Measurements from ENCODE around the gene S1PR5. TPM values are rescaled to one million over a fixed set of nuclear protein-coding genes. Genes with fewer than 3 reads are reported as not detected.

The S1PR5 gene
- total and polyA plus RNA-seq, 9 of the 15 experiments (the other 6 are each of a cell fraction or from before 2014, with no cell fraction given), result 0.03 to 0.54 (median 0.35) TPM; not detected in 4

DNA sequence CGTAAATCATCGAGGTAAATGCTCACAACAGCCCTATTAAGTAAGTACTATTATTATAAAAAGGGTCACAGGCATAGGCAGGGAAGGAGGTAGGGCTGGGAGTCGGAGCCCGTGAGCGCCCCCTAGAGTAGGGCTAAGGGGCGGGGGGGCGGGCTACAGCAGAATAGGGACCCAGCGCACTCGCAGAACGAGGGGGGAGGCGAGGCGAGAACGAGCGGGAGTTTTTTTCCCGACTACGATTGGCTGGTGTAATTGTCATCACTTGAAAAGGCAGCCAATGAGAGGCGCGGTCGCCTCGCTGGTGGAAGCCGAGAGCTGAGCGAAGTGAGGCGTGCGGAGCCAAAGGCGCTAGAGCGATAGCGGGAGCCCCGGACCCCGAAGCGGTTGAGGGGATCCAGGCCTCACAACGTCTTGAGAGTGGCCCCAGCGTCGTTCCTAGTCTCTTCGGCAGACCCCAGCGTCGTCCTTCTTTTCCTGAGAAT, 38.3 kb downstream of the S1PR5 start (continued):
- no peak for TF ChIP-seq CBX8 (IDR thresholded peaks at IDR 0.05; ENCODE audit: borderline replicate concordance, extremely low read depth, low read depth, low read length, poor library complexity, severe bottlenecking)
- peak; percentile 57 for TF ChIP-seq ZBTB7A (IDR thresholded peaks at IDR 0.05; ENCODE audit: borderline replicate concordance, control insufficient read depth, low read depth, low read length)
- no peak for TF ChIP-seq BRD9 (IDR thresholded peaks at IDR 0.05; ENCODE audit: low read depth, partially characterized antibody)
- no peak for TF ChIP-seq EGR1 (conservative IDR thresholded peaks at IDR 0.05)
- TF ChIP-seq ZNF274 (IDR thresholded peaks at IDR 0.05; ENCODE audit: borderline replicate concordance, low read depth, low read length), result no peak
- TF ChIP-seq ZNF143 (CRISPR knock-in tag; IDR thresholded peaks at IDR 0.05), result no peak
- TF ChIP-seq CBX1 (IDR thresholded peaks at IDR 0.05; ENCODE audit: low read depth), result no peak
- TF ChIP-seq HDAC6 (IDR thresholded peaks at IDR 0.05; ENCODE audit: low read depth, low read length), result no peak
- TF ChIP-seq ATF1 (CRISPR knock-in tag; IDR thresholded peaks at IDR 0.05), result no peak
- peak; percentile 73; the same call in 1 of the 2 replicates for TF ChIP-seq ATF1 (tag; IDR thresholded peaks at IDR 0.05)
- TF ChIP-seq ZSCAN29 (IDR thresholded peaks at IDR 0.05), result no peak
- no peak for TF ChIP-seq ELF1 (tag; IDR thresholded peaks at IDR 0.05)
- no peak for TF ChIP-seq NCOA6 (IDR thresholded peaks at IDR 0.05)
- TF ChIP-seq, protein P1, sequence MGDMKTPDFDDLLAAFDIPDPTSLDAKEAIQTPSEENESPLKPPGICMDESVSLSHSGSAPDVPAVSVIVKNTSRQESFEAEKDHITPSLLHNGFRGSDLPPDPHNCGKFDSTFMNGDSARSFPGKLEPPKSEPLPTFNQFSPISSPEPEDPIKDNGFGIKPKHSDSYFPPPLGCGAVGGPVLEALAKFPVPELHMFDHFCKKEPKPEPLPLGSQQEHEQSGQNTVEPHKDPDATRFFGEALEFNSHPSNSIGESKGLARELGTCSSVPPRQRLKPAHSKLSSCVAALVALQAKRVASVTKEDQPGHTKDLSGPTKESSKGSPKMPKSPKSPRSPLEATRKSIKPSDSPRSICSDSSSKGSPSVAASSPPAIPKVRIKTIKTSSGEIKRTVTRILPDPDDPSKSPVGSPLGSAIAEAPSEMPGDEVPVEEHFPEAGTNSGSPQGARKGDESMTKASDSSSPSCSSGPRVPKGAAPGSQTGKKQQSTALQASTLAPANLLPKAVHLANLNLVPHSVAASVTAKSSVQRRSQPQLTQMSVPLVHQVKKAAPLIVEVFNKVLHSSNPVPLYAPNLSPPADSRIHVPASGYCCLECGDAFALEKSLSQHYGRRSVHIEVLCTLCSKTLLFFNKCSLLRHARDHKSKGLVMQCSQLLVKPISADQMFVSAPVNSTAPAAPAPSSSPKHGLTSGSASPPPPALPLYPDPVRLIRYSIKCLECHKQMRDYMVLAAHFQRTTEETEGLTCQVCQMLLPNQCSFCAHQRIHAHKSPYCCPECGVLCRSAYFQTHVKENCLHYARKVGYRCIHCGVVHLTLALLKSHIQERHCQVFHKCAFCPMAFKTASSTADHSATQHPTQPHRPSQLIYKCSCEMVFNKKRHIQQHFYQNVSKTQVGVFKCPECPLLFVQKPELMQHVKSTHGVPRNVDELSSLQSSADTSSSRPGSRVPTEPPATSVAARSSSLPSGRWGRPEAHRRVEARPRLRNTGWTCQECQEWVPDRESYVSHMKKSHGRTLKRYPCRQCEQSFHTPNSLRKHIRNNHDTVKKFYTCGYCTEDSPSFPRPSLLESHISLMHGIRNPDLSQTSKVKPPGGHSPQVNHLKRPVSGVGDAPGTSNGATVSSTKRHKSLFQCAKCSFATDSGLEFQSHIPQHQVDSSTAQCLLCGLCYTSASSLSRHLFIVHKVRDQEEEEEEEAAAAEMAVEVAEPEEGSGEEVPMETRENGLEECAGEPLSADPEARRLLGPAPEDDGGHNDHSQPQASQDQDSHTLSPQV (IDR thresholded peaks at IDR 0.05), result peak; percentile 76; the same call in 1 of the 2 replicates
- TF ChIP-seq BHLHE40 (IDR thresholded peaks at IDR 0.05; ENCODE audit: low read length), result peak; percentile 36; the same call in 1 of the 2 replicates
- TF ChIP-seq ZNF239 (CRISPR knock-in tag; IDR thresholded peaks at IDR 0.05), result no peak
- no peak for TF ChIP-seq MAFF (IDR thresholded peaks at IDR 0.05; ENCODE audit: low read length)
- TF ChIP-seq, protein P2, sequence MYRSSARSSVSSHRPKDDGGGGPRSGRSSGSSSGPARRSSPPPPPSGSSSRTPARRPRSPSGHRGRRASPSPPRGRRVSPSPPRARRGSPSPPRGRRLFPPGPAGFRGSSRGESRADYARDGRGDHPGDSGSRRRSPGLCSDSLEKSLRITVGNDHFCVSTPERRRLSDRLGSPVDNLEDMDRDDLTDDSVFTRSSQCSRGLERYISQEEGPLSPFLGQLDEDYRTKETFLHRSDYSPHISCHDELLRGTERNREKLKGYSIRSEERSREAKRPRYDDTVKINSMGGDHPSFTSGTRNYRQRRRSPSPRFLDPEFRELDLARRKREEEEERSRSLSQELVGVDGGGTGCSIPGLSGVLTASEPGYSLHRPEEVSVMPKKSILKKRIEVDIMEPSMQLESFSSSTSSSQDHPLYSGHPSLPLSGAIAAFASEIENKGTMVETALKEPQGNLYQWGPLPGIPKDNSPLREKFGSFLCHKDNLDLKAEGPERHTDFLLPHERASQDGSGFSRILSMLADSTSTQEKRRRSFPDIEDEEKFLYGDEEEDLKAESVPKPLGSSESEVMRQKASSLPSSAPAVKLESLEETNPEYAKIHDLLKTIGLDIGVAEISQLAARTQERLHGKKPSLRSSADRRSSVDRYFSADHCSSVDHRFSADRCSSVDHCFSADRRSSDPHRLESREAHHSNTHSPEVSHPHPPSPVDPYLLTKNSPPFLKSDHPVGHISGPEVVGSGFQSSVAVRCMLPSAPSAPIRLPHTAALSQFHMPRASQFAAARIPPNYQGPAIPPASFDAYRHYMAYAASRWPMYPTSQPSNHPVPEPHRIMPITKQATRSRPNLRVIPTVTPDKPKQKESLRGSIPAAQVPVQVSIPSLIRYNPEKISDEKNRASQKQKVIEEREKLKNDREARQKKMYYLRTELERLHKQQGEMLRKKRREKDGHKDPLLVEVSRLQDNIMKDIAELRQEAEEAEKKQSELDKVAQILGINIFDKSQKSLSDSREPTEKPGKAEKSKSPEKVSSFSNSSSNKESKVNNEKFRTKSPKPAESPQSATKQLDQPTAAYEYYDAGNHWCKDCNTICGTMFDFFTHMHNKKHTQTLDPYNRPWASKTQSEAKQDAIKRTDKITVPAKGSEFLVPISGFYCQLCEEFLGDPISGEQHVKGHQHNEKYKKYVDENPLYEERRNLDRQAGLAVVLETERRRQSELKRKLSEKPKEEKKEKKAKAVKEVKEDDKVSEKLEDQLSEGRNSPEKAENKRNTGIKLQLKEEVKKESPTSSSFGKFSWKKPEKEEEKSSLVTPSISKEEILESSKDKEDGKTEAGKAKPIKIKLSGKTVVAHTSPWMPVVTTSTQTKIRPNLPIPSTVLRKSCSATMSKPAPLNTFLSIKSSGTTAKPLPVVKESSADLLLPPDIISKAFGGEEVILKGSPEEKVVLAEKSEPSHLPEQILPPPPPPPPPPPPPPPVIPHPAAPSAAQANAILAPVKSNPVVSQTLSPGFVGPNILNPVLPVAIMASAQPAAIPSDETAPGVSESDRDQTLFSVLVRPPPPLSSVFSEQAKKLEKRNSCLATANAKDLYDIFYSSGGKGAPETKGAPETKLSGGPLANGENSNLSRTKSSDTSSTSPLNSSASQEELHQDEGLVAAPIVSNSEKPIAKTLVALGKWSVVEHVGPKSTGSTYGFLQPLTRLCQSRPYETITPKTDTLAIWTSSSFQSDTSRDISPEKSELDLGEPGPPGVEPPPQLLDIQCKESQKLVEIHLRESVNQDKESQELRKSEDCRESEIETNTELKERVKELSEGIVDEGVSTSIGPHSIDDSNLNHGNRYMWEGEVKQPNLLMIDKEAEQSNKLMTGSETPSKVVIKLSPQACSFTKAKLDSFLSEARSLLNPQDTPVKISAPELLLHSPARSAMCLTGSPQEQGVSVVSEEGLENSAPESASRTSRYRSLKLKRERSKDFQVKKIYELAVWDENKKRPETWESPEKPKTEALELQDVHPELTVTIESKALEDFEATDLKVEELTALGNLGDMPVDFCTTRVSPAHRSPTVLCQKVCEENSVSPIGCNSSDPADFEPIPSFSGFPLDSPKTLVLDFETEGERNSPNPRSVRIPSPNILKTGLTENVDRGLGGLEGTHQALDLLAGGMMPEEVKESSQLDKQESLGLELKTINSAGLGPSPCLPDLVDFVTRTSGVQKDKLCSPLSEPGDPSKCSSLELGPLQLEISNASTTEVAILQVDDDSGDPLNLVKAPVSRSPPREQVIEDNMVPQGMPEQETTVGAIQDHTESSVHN (IDR thresholded peaks at IDR 0.05; ENCODE audit: borderline replicate concordance in 1 of 2, low read depth in 1 of 2), result no peak

All from K562 (cell line).